Stimulated activated CD8-positive, alpha-beta memory T cell treated with anti-CD3 and anti-CD28 coated beads, Interleukin-15, amount 100 ng/mL, for 48 hours (primary cell): ENCODE results near the gene ZNF8.
A peak's percentile ranks its signal among the peaks of the same experiment; 100 is the strongest.
"Not testable (repeated sequence)": the region's sequence is repeated elsewhere in the genome, so short reads cannot be mapped to it uniquely, and the experiment has no call there.

Experiments used
- DNase-seq, 2 donors: peaks; one replicate each; pipeline ENCODE4 v3.0.0-alpha.2; 2020; ENCODE audit warnings: low read depth in 2 of 2

The ZNF8 gene

DNA sequence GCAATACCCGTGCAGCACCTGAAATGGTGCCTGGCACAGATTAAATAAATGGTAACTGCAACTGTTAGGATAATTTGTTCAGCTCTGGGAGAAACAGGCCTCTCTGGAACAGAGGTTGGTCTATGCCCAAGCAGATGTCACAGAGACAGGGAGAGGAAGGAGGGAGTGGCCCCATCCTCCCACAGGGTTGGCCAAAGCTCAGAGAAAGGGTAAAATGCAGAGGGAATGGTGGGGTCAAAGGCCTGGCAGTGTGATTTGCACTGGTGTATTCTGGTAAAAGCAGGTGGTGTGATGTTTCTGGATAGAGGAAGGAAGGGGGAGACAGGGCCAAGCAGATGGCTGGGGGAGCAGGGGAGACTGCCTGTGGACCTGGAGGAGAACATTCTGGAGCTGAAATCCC, 57.5 kb downstream of the ZNF8 start:
- no peak for DNase-seq

DNA sequence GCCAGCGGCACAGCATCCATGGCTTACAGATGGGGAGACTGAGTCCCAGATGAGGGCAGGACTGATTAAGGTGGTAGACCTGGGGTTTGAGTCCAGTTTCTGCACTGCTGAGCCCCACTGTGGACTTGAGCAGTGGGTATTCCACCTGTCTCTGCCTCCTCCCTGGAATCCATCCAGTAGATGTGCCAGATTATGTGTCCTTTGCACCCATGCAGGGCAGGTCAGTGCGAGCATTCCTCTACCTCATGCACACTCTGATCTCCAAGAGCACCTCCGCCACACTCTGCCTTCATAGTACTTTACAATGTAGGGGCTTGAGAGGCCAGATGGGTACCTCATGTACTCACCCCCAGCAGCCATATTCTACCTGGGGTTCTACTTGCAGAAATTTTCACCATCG, 58.1 kb downstream of the ZNF8 start:
- no peak for DNase-seq

GRCh38 chr19:58338336-58338735, 59.6 kb downstream of the ZNF8 start:
- DNase-seq: no peak

GRCh38 chr19:58338825-58339558, 60.2 kb downstream of the ZNF8 start:
- no peak for DNase-seq

DNA sequence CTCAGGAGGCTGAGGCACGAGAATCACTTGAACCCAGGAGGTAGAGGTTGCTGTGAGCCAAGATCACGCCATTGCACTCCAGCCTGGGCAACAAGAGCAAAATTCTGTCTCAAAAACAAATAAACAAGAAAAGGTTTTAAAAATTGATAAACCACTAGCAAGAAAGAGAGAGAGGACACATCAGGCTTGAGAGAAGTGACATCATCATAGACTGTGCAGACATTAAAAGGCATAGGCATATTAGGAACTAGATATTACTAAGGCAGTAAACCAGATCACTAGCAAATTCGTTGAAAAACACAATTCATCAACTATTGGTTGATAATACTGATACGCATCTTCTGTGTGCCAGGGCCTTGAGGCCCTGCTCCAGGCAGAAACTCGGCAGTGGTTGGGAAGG, 66.8 kb downstream of the ZNF8 start:
- DNase-seq: no peak

- DNase-seq: peak; percentile 60 to 65
Measured at GRCh38 chr19:58346961-58347929, 68.5 kb downstream of the ZNF8 start.

DNA sequence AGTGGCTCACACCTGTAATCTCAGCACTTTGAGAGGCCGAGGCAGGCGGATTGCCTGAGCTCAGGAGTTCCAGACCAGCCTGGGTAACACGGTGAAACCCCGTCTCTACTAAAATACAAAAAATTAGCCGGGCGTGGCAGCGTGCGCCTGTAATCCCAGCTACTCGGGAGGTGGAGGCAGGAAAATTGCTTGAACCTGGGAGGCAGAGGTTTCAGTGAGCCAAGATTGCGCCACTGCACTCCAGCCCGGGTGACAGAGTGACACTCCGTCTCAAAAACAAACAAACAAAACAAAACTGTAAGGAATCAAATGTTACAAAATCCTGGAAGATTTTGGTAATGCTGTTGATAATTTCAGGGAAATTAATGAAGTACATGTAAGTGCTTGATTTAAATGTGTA, 69.3 kb downstream of the ZNF8 start:
- not testable (repeated sequence) for DNase-seq

DNA sequence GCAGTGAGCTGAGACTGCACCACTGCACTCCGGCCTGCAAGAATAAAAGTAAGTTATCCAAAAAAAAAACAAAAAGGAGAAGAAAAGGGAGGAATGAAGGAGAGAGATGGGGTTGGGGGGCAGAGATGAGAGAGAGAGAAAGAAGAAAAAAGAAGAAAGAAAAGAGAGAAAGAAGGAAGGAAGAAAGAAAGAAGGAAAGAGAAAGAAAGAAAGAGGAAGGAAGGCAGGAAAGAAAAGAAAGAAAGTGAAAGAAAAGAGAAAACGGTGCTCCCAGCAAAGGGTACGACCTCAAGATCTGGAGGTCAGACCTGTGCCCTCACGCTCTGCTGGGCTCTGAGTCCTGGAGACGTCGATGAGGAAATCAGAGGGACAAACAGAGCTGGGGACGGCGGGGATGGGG, 70.8 kb downstream of the ZNF8 start:
- DNase-seq: no peak

DNA sequence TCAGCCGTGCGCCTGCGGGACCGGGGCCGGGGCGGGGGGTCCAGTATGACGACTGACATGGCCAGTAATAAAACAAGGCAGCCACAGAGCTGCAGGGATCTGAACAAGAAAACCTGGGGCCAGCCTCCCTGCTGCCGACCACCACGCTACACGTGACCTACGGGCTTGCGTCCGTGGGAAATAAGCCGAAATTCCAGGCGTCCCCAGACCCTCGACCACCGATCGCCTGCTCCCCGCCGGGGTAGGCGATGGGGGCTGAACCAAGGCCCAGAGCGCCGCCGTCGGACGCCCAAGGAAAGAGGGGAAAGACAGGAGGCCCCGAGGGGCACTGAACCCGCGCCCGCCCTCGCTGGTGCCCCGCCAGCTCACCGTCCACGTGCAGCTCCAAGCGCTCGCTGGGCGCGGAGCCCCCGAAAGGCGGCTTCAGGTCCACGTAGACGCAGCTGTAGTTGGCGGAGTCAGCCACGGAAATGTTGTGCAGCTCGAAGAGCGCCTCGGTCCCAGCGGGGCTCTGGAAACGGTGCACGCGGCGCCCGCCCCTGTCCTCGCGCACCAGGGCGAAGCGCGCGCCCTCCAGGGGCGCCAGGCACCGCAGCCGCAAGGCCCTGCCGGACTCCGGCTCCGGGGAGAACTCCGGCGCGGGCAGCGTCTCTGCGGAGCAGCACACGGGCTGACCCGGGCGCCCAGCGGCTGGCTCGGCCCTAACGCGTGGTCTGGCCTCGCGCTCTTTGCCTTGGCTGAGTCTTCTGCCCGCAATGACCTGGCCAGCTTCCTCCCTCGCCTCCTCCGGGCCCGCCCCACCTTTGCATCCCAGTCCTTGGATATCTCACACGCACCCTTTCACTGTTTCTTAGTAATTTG, 71.5 kb downstream of the ZNF8 start:
- DNase-seq: no peak

GRCh38 chr19:58350871-58351557, 72.3 kb downstream of the ZNF8 start:
- no peak for DNase-seq

- DNase-seq: no peak
Measured at GRCh38 chr19:58351558-58351878, 72.8 kb downstream of the ZNF8 start.

GRCh38 chr19:58351990-58352755, 73.4 kb downstream of the ZNF8 start:
- DNase-seq: no peak
